GM12801 (cell line): ENCODE results near the gene TRPM2.

Experiments used
- CTCF ChIP-seq: IDR thresholded peaks from one replicate; pipeline ENCODE4 v1.5.1; 2011; ENCODE audit warnings: control low read depth; ENCODE audit not compliant: insufficient read length; ENCODE audit errors: extremely low read depth

The TRPM2 gene

GRCh38 chr21:44442266-44443125, 89.1 kb downstream of the TRPM2 start:
- no peak for TF ChIP-seq CTCF

GRCh38 chr21:44443291-44443890, 90.0 kb downstream of the TRPM2 start:
- TF ChIP-seq CTCF: no peak

GRCh38 chr21:44443891-44444285, 90.5 kb downstream of the TRPM2 start:
- no peak for TF ChIP-seq CTCF

- TF ChIP-seq CTCF: no peak
These were observed 91.0 kb downstream of the TRPM2 start for GRCh38 chr21:44444286-44444931.

- no peak for TF ChIP-seq CTCF
These were observed 91.9 kb downstream of the TRPM2 start for GRCh38 chr21:44445145-44445812.

GRCh38 chr21:44448651-44449131, 95.3 kb downstream of the TRPM2 start:
- TF ChIP-seq CTCF: no peak
